ENCODE results near the gene ERFE. TPM values are rescaled to one million over a fixed set of nuclear protein-coding genes. Genes with fewer than 3 reads are reported as not detected.

The ERFE gene
- total RNA-seq, 1 donor from 2014 or later: 2.6 TPM

DNA sequence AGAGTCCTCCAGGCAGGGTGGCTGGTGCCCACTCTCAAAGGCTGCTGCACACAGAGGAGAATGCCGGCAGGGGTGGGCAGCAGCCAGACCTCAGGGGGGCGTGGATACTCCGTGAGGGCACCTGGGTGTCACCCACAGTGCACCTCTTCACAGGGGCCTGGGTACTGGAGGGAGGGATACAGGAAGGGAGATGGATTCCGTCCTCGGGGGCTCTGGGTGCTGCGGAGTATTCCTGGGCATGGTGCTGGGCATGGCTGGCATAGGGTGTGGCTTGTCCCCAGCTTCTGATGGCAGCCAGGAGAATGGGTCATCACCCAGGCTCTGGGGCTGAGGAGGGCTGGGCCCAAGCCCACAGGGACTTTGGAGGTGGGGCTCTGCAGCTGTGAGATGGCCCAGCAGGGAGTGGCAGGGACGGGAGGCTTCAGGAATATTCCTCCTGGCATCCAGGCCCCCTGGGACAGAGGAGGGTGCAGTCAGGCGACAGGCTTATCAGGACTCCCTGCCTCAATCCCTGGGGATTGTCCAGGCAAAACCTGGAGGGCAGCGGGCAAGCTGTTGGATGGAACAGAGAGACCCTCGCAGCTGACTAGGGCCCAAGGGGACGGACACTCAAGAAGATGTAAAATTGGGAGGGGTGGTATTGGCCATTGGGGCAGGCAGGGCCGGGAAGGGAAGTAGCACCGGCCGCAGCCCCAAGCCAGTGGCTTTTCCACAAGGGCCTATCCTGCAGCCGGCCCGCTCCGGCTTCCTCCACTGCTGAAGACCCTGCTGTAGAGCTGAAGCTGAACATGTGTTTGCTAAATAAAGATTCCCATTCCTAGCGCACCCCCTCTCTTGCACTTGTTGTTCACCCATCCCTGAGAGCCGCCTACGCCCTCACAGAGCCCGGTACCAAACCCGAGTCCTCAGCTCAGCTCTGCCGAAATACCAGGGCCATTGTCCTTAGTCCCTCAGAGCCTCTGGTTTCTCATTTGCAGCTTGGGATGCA, 26.0 kb upstream of the ERFE start:
- no peak for TF ChIP-seq CTCF (conservative IDR thresholded peaks at IDR 0.05)
- H3K36me3 Mint-ChIP-seq (ENCODE audit: low read depth): no peaks in the 10 kb centered on the region
- H3K4me1 Mint-ChIP-seq: no peaks in the 10 kb centered on the region
- DNase-seq (ENCODE audit: low read depth, low spot score): no peak
- no peak overlapping the region for H3K27ac Mint-ChIP-seq (ENCODE audit: unreplicated experiment)
- H3K4me3 Mint-ChIP-seq: no peak overlapping the region
- H3K27me3 Mint-ChIP-seq (ENCODE audit: low read depth): no peaks in the 10 kb centered on the region
- no peaks in the 10 kb centered on the region for H3K9me3 Mint-ChIP-seq

- no peaks in the 10 kb centered on the region for H3K36me3 Mint-ChIP-seq (ENCODE audit: low read depth)
- no peaks in the 10 kb centered on the region for H3K4me1 Mint-ChIP-seq
- no peaks in the 10 kb centered on the region for H3K9me3 Mint-ChIP-seq
- no peak overlapping the region for H3K4me3 Mint-ChIP-seq
- H3K27me3 Mint-ChIP-seq (ENCODE audit: low read depth): no peaks in the 10 kb centered on the region
- DNase-seq (ENCODE audit: low read depth, low spot score): no peak
- no peak for TF ChIP-seq CTCF (conservative IDR thresholded peaks at IDR 0.05)
- H3K27ac Mint-ChIP-seq (ENCODE audit: unreplicated experiment): no peak overlapping the region
These were observed 25.0 kb upstream of the ERFE start for GRCh38 chr2:238133499-238134392.

GRCh38 chr2:238134393-238134785, 24.4 kb upstream of the ERFE start:
- H3K27ac Mint-ChIP-seq (ENCODE audit: unreplicated experiment): no peak overlapping the region
- H3K27me3 Mint-ChIP-seq (ENCODE audit: low read depth): no peaks in the 10 kb centered on the region
- DNase-seq (ENCODE audit: low read depth, low spot score): no peak
- no peaks in the 10 kb centered on the region for H3K36me3 Mint-ChIP-seq (ENCODE audit: low read depth)
- H3K4me3 Mint-ChIP-seq: no peak overlapping the region
- no peak for TF ChIP-seq CTCF (conservative IDR thresholded peaks at IDR 0.05)
- H3K9me3 Mint-ChIP-seq: no peaks in the 10 kb centered on the region
- H3K4me1 Mint-ChIP-seq: no peaks in the 10 kb centered on the region

GRCh38 chr2:238135601-238136150, 23.1 kb upstream of the ERFE start:
- no peak for TF ChIP-seq CTCF (conservative IDR thresholded peaks at IDR 0.05)

GRCh38 chr2:238136820-238137537, 21.8 kb upstream of the ERFE start:
- Mint-ChIP-seq H3K36me3 (ENCODE audit: low read depth) (no peaks in the 10 kb centered on the region), H3K9me3 (no peaks in the 10 kb centered on the region), H3K27me3 (ENCODE audit: low read depth) (no peaks in the 10 kb centered on the region), H3K27ac (ENCODE audit: unreplicated experiment) (no peak overlapping the region), H3K4me1 (no peaks in the 10 kb centered on the region), H3K4me3 (no peak overlapping the region)
- DNase-seq (ENCODE audit: low read depth, low spot score): no peak
- no peak for TF ChIP-seq CTCF (conservative IDR thresholded peaks at IDR 0.05)

More at GRCh38 chr2:238135601-238136150, 23.1 kb upstream of the ERFE start:
- Mint-ChIP-seq H3K27ac (ENCODE audit: unreplicated experiment) (no peak overlapping the region), H3K4me1 (no peaks in the 10 kb centered on the region), H3K36me3 (ENCODE audit: low read depth) (no peaks in the 10 kb centered on the region), H3K27me3 (ENCODE audit: low read depth) (no peaks in the 10 kb centered on the region), H3K4me3 (no peak overlapping the region), H3K9me3 (no peaks in the 10 kb centered on the region)
- DNase-seq (ENCODE audit: low read depth, low spot score): no peak

All from neural crest cell (in vitro differentiated cells).